ENCODE results near the gene FOXO3. TPM values are rescaled to one million over a fixed set of nuclear protein-coding genes. Genes with fewer than 3 reads are reported as not detected.

FOXO3 gene
- total RNA-seq, 6 experiments from 2014 or later = 21.1 to 28.9 (median 24.2) TPM

DNA sequence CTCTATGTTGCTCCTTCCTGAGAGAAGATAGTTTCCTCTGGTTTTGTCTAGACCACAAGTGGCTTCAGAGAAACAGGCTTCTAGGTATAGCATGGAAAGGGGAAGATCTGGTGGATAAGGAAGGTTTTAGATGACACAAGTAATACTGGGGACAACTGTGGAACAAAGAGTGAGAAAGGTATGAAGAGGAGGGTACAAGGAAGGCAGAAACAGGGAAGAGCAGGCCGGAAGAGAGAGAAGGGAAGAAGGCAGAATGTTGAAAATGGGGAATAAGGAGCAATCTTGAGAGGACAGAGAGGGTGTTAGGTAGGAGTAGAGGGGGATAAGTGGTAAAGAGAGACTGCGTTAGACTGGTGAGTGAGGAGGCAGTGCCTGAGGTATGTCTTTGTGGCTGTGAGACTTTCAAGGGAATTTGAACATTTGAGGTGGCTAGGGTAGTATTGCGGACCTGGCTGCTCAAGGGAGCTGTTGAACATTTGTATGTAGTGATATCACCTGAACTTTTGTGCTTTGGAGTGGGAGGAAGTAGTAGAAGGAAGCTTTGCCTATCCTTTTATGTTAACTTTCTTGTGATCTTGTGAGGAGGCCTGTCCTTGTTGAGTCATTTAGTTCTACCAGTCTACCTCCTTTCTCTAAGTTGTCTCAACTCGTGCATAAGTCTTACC, 69.5 kb downstream of the FOXO3 start:
- Mint-ChIP-seq H3K27ac (no peak overlapping the region; the same call in 1 of the 2 replicates), H3K9me3 (no peaks in the 10 kb centered on the region), H3K4me3 (no peak overlapping the region), H3K36me3 (ENCODE audit: low read depth) (no peaks in the 10 kb centered on the region), H3K27me3 (ENCODE audit: insufficient read depth) (no peaks in the 10 kb centered on the region; the same call in 1 of the 2 replicates), H3K4me1 (ENCODE audit: low read depth) (peaks cover 75% of the 10 kb centered on the region)
- TF ChIP-seq, protein P1, sequence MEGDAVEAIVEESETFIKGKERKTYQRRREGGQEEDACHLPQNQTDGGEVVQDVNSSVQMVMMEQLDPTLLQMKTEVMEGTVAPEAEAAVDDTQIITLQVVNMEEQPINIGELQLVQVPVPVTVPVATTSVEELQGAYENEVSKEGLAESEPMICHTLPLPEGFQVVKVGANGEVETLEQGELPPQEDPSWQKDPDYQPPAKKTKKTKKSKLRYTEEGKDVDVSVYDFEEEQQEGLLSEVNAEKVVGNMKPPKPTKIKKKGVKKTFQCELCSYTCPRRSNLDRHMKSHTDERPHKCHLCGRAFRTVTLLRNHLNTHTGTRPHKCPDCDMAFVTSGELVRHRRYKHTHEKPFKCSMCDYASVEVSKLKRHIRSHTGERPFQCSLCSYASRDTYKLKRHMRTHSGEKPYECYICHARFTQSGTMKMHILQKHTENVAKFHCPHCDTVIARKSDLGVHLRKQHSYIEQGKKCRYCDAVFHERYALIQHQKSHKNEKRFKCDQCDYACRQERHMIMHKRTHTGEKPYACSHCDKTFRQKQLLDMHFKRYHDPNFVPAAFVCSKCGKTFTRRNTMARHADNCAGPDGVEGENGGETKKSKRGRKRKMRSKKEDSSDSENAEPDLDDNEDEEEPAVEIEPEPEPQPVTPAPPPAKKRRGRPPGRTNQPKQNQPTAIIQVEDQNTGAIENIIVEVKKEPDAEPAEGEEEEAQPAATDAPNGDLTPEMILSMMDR (IDR thresholded peaks at IDR 0.05) = no peak
- DNase-seq = no peak

DNA sequence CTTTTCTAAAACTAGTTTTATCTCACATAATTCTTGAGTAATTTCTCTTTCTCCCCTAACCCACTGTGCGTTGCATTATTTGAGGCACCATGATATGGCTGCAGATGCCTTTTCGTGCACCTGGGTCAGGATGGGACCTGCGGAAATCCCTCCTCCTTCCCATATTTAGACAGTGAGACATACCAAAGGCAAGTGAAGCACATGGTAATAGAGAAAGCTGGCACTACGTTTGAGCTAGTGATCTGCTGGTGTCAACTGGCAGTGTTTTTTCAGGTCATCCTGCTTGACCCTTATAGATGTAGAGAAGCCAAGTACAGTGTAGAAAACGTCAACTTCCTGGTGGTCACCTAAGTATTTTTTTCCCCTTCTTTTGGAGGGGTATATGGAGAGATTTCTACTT, 71.7 kb downstream of the FOXO3 start:
- Mint-ChIP-seq H3K27ac (no peak overlapping the region), H3K4me1 (ENCODE audit: low read depth) (peaks cover 67% of the 10 kb centered on the region), H3K4me3 (no peak overlapping the region), H3K27me3 (ENCODE audit: insufficient read depth) (no peaks in the 10 kb centered on the region; the same call in 1 of the 2 replicates), H3K36me3 (ENCODE audit: low read depth) (no peaks in the 10 kb centered on the region), H3K9me3 (no peaks in the 10 kb centered on the region)
- DNase-seq = no peak
- TF ChIP-seq, protein P1 (IDR thresholded peaks at IDR 0.05) = no peak

DNA sequence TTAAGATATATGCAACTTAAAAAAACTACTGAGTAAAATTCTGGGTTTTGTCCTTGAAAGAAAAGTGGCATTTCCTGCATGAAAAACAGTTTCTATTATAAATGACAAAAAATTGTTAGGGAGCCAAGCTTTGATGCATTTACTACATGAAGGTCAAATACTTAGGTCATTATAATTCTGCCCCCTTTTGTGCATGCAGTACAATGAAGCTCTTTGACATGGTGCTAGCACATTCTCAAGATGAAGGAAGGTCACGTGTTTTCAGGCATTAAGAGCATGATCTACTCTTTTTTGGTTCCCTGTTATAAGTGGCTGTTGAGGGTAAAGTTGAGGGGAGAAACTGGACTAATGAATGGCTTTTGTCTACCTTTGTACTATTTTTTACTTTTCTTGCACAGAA, 72.7 kb downstream of the FOXO3 start:
- no peaks in the 10 kb centered on the region; the same call in 1 of the 2 replicates for H3K27me3 Mint-ChIP-seq (ENCODE audit: insufficient read depth)
- H3K4me1 Mint-ChIP-seq (ENCODE audit: low read depth) = peaks cover 57% of the 10 kb centered on the region
- no peak for DNase-seq
- H3K27ac Mint-ChIP-seq = no peak overlapping the region
- H3K36me3 Mint-ChIP-seq (ENCODE audit: low read depth) = no peaks in the 10 kb centered on the region
- TF ChIP-seq, protein P1 (IDR thresholded peaks at IDR 0.05) = no peak
- H3K4me3 Mint-ChIP-seq = no peak overlapping the region
- H3K9me3 Mint-ChIP-seq = no peaks in the 10 kb centered on the region

DNA sequence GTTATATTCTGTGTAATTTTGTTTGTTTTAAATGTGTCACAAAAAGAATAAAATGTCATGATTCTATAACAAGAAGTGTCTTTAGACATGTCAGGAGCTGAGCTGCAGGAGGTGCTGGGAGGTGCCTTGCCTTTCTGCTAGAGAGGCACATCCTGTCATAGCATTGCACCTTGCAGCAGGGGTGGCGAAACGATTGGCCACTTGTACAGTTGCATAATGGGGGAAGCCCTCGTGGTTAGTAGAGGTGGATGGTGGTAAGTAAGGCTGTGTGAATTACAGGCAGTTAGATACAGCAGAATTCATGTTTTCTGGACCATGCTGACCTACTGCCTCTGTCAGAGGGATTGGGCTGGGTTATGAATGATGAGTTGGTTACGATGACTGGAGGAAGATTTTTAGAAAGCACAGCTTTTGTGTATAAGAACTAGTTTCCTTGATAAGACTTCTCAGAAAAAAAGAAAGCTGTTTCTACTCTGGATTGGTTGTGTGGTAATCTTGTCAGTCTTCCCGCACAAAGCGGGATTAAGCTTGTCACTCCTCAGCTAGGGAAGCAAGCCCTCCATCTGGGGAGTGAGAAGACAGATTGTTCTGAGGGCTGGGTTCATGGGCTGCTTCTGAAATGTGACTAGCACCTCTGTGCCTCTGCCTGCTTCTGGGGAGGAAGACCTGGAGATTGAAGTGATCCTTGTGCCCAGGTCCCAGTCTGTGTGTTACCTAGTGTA, 74.9 kb downstream of the FOXO3 start:
- Mint-ChIP-seq H3K36me3 (ENCODE audit: low read depth) (no peaks in the 10 kb centered on the region), H3K4me1 (ENCODE audit: low read depth) (peaks cover 46% of the 10 kb centered on the region), H3K9me3 (no peaks in the 10 kb centered on the region), H3K27me3 (ENCODE audit: insufficient read depth) (no peaks in the 10 kb centered on the region), H3K4me3 (no peak overlapping the region), H3K27ac (no peak overlapping the region)
- DNase-seq = no peak
- TF ChIP-seq, protein P1 (IDR thresholded peaks at IDR 0.05) = no peak

DNA sequence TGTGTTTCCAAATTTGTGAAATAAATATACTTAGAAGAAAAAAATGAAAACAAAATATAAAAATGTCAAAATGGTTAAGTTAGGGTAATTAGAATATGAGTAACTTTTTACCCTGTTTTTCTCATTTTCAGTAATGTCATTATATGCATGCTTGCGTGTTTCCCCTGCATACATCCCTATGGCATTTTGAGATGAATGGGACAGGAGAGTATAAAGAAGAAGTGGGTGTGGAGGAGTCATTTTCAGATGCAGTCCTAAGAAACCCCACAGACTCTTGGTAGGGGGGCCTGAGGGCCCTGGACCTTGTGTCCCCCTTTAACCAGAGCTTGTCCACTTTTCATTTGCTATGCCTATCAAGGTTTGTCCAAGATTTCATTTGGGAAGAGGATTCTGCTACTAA, 77.2 kb downstream of the FOXO3 start:
- no peak overlapping the region for H3K4me3 Mint-ChIP-seq
- no peaks in the 10 kb centered on the region for H3K27me3 Mint-ChIP-seq (ENCODE audit: insufficient read depth)
- no peak overlapping the region for H3K27ac Mint-ChIP-seq
- DNase-seq = no peak
- H3K36me3 Mint-ChIP-seq (ENCODE audit: low read depth) = 0 out of 2 replicates have a peak, but pooled peaks cover 7% of the 10 kb centered on the region
- no peaks in the 10 kb centered on the region for H3K9me3 Mint-ChIP-seq
- TF ChIP-seq, protein P1 (IDR thresholded peaks at IDR 0.05) = no peak
- peaks cover 38% of the 10 kb centered on the region for H3K4me1 Mint-ChIP-seq (ENCODE audit: low read depth)
